Type B pancreatic cell (in vitro differentiated cells): ENCODE results near the gene LDLRAD4. TPM values are rescaled to one million over a fixed set of nuclear protein-coding genes. Genes with fewer than 3 reads are reported as not detected.

Source experiments
- DNase-seq: peaks from one replicate; pipeline ENCODE4 v3.0.0; 2021; ENCODE audit warnings: mixed read lengths; ENCODE audit not compliant: unreplicated experiment; ENCODE audit errors: extremely low spot score
- H3K27ac Mint-ChIP-seq: 2 replicates; pipeline ENCODE4 v1.8.0; 2021; ENCODE audit warnings: mild to moderate bottlenecking, mixed read lengths
- H3K27me3 Mint-ChIP-seq: 2 replicates; pipeline ENCODE4 v1.8.0; 2021; ENCODE audit warnings: mixed read lengths
- H3K36me3 Mint-ChIP-seq: 2 replicates; pipeline ENCODE4 v1.8.0; 2021; ENCODE audit warnings: mixed read lengths
- H3K4me1 Mint-ChIP-seq: one replicate; pipeline ENCODE4 v1.8.0; 2021; ENCODE audit warnings: mixed read lengths; ENCODE audit not compliant: unreplicated experiment
- H3K4me3 Mint-ChIP-seq: 2 replicates; pipeline ENCODE4 v1.8.0; 2021; ENCODE audit warnings: mild to moderate bottlenecking, mixed read lengths
- H3K9me3 Mint-ChIP-seq: 2 replicates; pipeline ENCODE4 v1.8.0; 2021; ENCODE audit warnings: mixed read lengths
- CTCF ChIP-seq: fragments of 200-600 bp; sonication (generic); conservative IDR thresholded peaks from 2 replicates; pipeline ENCODE4 v1.5.0; 2021; ENCODE audit warnings: antibody characterized with exemption, mild to moderate bottlenecking
- total RNA-seq: library from RNA; stranded (reverse); gene quantifications from 2 replicates; pipeline ENCODE4 v1.2.1, GENCODE V29; 2021; ENCODE audit warnings: low replicate concordance

LDLRAD4 gene
- total RNA-seq, 1 donor from 2014 or later: 2.4 TPM

- Mint-ChIP-seq H3K4me3 (peak overlapping the region; percentile 7), H3K27ac (no peak overlapping the region), H3K36me3 (no peaks in the 10 kb centered on the region), H3K9me3 (no peaks in the 10 kb centered on the region), H3K27me3 (peaks cover 55% of the 10 kb centered on the region), H3K4me1 (peaks cover 13% of the 10 kb centered on the region)
- TF ChIP-seq CTCF: no peak
- DNase-seq: no peak
Measured at GRCh38 chr18:13222856-13223281, 4.3 kb downstream of the LDLRAD4 start.

GRCh38 chr18:13223311-13224143, 5.0 kb downstream of the LDLRAD4 start:
- H3K4me1 Mint-ChIP-seq: peaks cover 13% of the 10 kb centered on the region
- H3K4me3 Mint-ChIP-seq: no peak overlapping the region
- no peaks in the 10 kb centered on the region for H3K9me3 Mint-ChIP-seq
- no peaks in the 10 kb centered on the region for H3K36me3 Mint-ChIP-seq
- H3K27me3 Mint-ChIP-seq: peaks cover 57% of the 10 kb centered on the region
- H3K27ac Mint-ChIP-seq: no peak overlapping the region
- no peak for TF ChIP-seq CTCF
- DNase-seq: no peak

GRCh38 chr18:13225261-13225660, 6.7 kb downstream of the LDLRAD4 start:
- Mint-ChIP-seq H3K4me3 (no peak overlapping the region), H3K36me3 (no peaks in the 10 kb centered on the region), H3K4me1 (peaks cover 13% of the 10 kb centered on the region), H3K9me3 (no peaks in the 10 kb centered on the region), H3K27ac (no peak overlapping the region), H3K27me3 (peaks cover 45% of the 10 kb centered on the region)
- TF ChIP-seq CTCF: no peak
- no peak for DNase-seq

- TF ChIP-seq CTCF: no peak
- Mint-ChIP-seq H3K4me1 (peaks cover 13% of the 10 kb centered on the region), H3K36me3 (no peaks in the 10 kb centered on the region), H3K27me3 (peaks cover 31% of the 10 kb centered on the region), H3K9me3 (no peaks in the 10 kb centered on the region), H3K4me3 (no peak overlapping the region), H3K27ac (no peak overlapping the region)
- no peak for DNase-seq
Measured at GRCh38 chr18:13226533-13227144, 8.1 kb downstream of the LDLRAD4 start.

- DNase-seq: no peak
Measured at GRCh38 chr18:13227910-13228309, 9.3 kb downstream of the LDLRAD4 start.

More at GRCh38 chr18:13227910-13228309, 9.3 kb downstream of the LDLRAD4 start:
- Mint-ChIP-seq H3K4me3 (no peak overlapping the region), H3K27ac (no peak overlapping the region), H3K4me1 (peaks cover 3% of the 10 kb centered on the region), H3K27me3 (peaks cover 25% of the 10 kb centered on the region), H3K36me3 (no peaks in the 10 kb centered on the region), H3K9me3 (no peaks in the 10 kb centered on the region)
- no peak for TF ChIP-seq CTCF
